ENCODE measurements around the gene DPPA2.

DNA sequence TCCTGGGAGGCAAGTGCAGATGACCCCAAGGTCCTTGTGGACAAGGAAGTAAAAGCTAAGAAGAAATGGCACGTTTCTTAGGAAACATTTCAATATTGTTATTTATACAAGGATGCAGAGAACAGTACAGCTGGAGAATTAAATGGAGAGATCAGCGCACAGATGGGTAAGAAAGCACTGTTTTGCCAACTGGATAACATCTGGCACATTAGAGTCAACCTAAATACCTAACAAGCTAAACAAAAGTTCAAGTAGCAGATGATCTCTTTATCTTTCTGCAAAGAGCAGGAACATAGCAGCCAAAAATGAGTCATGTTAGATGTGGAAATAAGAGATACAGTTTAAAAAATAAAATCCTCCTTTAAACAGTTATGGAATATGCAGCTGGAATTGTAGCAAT, 36.7 kb upstream of the DPPA2 start:
- TF ChIP-seq ZNF317 (CRISPR knock-in tag; IDR thresholded peaks at IDR 0.05; ENCODE audit: borderline replicate concordance, low read depth) (no peak), NR2C2 (CRISPR knock-in tag; IDR thresholded peaks at IDR 0.05) (no peak), ZBTB21 (CRISPR knock-in tag; IDR thresholded peaks at IDR 0.05; ENCODE audit: borderline replicate concordance) (no peak), RELA (CRISPR knock-in tag; IDR thresholded peaks at IDR 0.05; ENCODE audit: borderline replicate concordance) (no peak)
- TF ChIP-seq, protein P1, sequence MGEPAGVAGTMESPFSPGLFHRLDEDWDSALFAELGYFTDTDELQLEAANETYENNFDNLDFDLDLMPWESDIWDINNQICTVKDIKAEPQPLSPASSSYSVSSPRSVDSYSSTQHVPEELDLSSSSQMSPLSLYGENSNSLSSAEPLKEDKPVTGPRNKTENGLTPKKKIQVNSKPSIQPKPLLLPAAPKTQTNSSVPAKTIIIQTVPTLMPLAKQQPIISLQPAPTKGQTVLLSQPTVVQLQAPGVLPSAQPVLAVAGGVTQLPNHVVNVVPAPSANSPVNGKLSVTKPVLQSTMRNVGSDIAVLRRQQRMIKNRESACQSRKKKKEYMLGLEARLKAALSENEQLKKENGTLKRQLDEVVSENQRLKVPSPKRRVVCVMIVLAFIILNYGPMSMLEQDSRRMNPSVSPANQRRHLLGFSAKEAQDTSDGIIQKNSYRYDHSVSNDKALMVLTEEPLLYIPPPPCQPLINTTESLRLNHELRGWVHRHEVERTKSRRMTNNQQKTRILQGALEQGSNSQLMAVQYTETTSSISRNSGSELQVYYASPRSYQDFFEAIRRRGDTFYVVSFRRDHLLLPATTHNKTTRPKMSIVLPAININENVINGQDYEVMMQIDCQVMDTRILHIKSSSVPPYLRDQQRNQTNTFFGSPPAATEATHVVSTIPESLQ (CRISPR knock-in tag; IDR thresholded peaks at IDR 0.05), result no peak
- TF ChIP-seq, protein P2, sequence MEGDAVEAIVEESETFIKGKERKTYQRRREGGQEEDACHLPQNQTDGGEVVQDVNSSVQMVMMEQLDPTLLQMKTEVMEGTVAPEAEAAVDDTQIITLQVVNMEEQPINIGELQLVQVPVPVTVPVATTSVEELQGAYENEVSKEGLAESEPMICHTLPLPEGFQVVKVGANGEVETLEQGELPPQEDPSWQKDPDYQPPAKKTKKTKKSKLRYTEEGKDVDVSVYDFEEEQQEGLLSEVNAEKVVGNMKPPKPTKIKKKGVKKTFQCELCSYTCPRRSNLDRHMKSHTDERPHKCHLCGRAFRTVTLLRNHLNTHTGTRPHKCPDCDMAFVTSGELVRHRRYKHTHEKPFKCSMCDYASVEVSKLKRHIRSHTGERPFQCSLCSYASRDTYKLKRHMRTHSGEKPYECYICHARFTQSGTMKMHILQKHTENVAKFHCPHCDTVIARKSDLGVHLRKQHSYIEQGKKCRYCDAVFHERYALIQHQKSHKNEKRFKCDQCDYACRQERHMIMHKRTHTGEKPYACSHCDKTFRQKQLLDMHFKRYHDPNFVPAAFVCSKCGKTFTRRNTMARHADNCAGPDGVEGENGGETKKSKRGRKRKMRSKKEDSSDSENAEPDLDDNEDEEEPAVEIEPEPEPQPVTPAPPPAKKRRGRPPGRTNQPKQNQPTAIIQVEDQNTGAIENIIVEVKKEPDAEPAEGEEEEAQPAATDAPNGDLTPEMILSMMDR (IDR thresholded peaks at IDR 0.05), result no peak
- TF ChIP-seq, protein P3, sequence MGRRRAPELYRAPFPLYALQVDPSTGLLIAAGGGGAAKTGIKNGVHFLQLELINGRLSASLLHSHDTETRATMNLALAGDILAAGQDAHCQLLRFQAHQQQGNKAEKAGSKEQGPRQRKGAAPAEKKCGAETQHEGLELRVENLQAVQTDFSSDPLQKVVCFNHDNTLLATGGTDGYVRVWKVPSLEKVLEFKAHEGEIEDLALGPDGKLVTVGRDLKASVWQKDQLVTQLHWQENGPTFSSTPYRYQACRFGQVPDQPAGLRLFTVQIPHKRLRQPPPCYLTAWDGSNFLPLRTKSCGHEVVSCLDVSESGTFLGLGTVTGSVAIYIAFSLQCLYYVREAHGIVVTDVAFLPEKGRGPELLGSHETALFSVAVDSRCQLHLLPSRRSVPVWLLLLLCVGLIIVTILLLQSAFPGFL (CRISPR knock-in tag; IDR thresholded peaks at IDR 0.05; ENCODE audit: borderline replicate concordance), result no peak
- TF ChIP-seq, protein P4, sequence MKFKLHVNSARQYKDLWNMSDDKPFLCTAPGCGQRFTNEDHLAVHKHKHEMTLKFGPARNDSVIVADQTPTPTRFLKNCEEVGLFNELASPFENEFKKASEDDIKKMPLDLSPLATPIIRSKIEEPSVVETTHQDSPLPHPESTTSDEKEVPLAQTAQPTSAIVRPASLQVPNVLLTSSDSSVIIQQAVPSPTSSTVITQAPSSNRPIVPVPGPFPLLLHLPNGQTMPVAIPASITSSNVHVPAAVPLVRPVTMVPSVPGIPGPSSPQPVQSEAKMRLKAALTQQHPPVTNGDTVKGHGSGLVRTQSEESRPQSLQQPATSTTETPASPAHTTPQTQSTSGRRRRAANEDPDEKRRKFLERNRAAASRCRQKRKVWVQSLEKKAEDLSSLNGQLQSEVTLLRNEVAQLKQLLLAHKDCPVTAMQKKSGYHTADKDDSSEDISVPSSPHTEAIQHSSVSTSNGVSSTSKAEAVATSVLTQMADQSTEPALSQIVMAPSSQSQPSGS (CRISPR knock-in tag; IDR thresholded peaks at IDR 0.05; ENCODE audit: borderline replicate concordance, low read depth), result no peak
- TF ChIP-seq, protein P5, sequence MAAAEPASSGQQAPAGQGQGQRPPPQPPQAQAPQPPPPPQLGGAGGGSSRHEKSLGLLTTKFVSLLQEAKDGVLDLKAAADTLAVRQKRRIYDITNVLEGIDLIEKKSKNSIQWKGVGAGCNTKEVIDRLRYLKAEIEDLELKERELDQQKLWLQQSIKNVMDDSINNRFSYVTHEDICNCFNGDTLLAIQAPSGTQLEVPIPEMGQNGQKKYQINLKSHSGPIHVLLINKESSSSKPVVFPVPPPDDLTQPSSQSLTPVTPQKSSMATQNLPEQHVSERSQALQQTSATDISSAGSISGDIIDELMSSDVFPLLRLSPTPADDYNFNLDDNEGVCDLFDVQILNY (CRISPR knock-in tag; IDR thresholded peaks at IDR 0.05), result no peak
